BE2C (cell line): ENCODE data around the gene RAB3IP.

Experiments
- DNase-seq: peaks from one replicate; pipeline ENCODE4 v3.0.0-alpha.2; 2020
- H3K27me3 ChIP-seq: fragments of 250-450 bp; sonication (Bioruptor Pico); 2 replicates; pipeline ENCODE4 v1.5.1; 2020; ENCODE audit warnings: mild to moderate bottlenecking
- H3K36me3 ChIP-seq: fragments of 250-450 bp; sonication (Bioruptor Pico); 2 replicates; pipeline ENCODE4 v1.5.1; 2020; ENCODE audit warnings: mild to moderate bottlenecking
- H3K4me1 ChIP-seq: fragments of 250-450 bp; sonication (Bioruptor Pico); 2 replicates; pipeline ENCODE4 v1.5.1; 2020
- H3K4me3 ChIP-seq: 2 replicates; pipeline ENCODE4 v1.5.1; 2011; ENCODE audit warnings: low read depth, low read length
- H3K9me3 ChIP-seq: fragments of 250-450 bp; sonication (Bioruptor Pico); 2 replicates; pipeline ENCODE4 v1.5.1; 2020
- CTCF ChIP-seq: IDR thresholded peaks from 2 replicates; pipeline ENCODE4 v1.5.1; 2012; ENCODE audit warnings: mild to moderate bottlenecking, low read depth, low read length

Gene RAB3IP

GRCh38 chr12:69719336-69720316 lies 19.0 kb upstream of the RAB3IP start:
- TF ChIP-seq CTCF = no peak
- no peaks in the 10 kb centered on the region for H3K9me3 ChIP-seq
- H3K36me3 ChIP-seq = no peaks in the 10 kb centered on the region
- H3K27me3 ChIP-seq = 0 out of 2 replicates have a peak, but pooled peaks cover 12% of the 10 kb centered on the region
- DNase-seq = no peak
- H3K4me3 ChIP-seq = no peak overlapping the region
- H3K4me1 ChIP-seq = peaks cover 5% of the 10 kb centered on the region; the same call in 1 of the 2 replicates

- H3K27me3 ChIP-seq = peaks cover 19% of the 10 kb centered on the region; the same call in 1 of the 2 replicates
- 0 out of 2 replicates have a peak, but pooled peaks cover 2% of the 10 kb centered on the region for H3K4me1 ChIP-seq
Observed at GRCh38 chr12:69720750-69721149, 17.9 kb upstream of the RAB3IP start.

GRCh38 chr12:69726922-69727321 lies 11.7 kb upstream of the RAB3IP start:
- no peaks in the 10 kb centered on the region for H3K36me3 ChIP-seq
- H3K4me1 ChIP-seq = no peaks in the 10 kb centered on the region
- H3K27me3 ChIP-seq = peaks cover 14% of the 10 kb centered on the region; the same call in 1 of the 2 replicates
- H3K9me3 ChIP-seq = no peaks in the 10 kb centered on the region
- H3K4me3 ChIP-seq = no peak overlapping the region
- no peak for TF ChIP-seq CTCF
- no peak for DNase-seq

More at GRCh38 chr12:69720750-69721149, 17.9 kb upstream of the RAB3IP start:
- TF ChIP-seq CTCF = no peak
- DNase-seq = no peak
- Histone ChIP-seq H3K9me3 (no peaks in the 10 kb centered on the region), H3K4me3 (no peak overlapping the region), H3K36me3 (no peaks in the 10 kb centered on the region)

- H3K27me3 ChIP-seq = peaks cover 8% of the 10 kb centered on the region; the same call in 1 of the 2 replicates
- H3K36me3 ChIP-seq = no peaks in the 10 kb centered on the region
- no peak for DNase-seq
- H3K4me3 ChIP-seq = no peak overlapping the region
- no peaks in the 10 kb centered on the region for H3K9me3 ChIP-seq
- no peaks in the 10 kb centered on the region for H3K4me1 ChIP-seq
- no peak for TF ChIP-seq CTCF
Observed at GRCh38 chr12:69732088-69732487, 6.6 kb upstream of the RAB3IP start.

DNA sequence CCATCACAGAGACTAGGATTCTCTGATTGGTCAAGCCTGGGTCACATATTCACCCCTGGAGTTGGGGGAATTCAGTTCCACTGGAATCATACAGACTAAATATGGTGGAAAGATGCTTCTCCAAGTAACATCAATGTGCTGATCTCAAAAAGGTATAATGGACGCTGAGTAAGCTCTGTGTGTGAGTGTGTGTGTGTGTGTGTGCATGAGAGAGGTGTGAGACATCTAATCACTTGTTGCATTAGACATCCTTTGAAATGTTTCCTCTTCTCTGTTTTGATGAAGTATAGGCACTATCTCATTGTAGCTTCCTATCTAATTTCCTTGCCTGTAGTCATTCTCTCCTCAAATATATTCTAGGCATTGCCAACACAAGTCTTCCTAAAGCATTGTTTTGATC lies 5.0 kb upstream of the RAB3IP start:
- no peak overlapping the region for H3K4me3 ChIP-seq
- no peak for DNase-seq
- H3K9me3 ChIP-seq = no peaks in the 10 kb centered on the region
- no peak for TF ChIP-seq CTCF
- peaks cover 13% of the 10 kb centered on the region; the same call in 1 of the 2 replicates for H3K27me3 ChIP-seq
- no peaks in the 10 kb centered on the region for H3K4me1 ChIP-seq
- no peaks in the 10 kb centered on the region for H3K36me3 ChIP-seq
